Left lung (tissue), 10 donors: ENCODE data around the gene DEGS2. TPM values are rescaled to one million over a fixed set of nuclear protein-coding genes. Genes with fewer than 3 reads are reported as not detected.

ENCODE experiments used
- ATAC-seq: fragments of 200-7000 bp; cut with Tn5 transposase; one replicate; pipeline ENCODE4 v1.9.1; 2020; ENCODE audit warnings: moderate library complexity
- DNase-seq, 4 donors: peaks; one replicate each; pipeline ENCODE4 v3.0.0-alpha.2; 2013 to 2020
- H3K27ac ChIP-seq, 2 donors: fragments of 200-600 bp; sonication (generic) in 1 of 2; one replicate each; pipeline versions ENCODE4 v1.5.0 to v1.8.0; 2020 to 2021
- H3K27me3 ChIP-seq, 2 donors: fragments of 200-600 bp; sonication (generic) in 1 of 2; one replicate each; pipeline versions ENCODE4 v1.5.0 to v1.8.0; 2020 to 2021
- H3K36me3 ChIP-seq, 2 donors: fragments of 200-600 bp; sonication (generic) in 1 of 2; one replicate each; pipeline versions ENCODE4 v1.5.0 to v1.8.0; 2020 to 2021
- H3K4me1 ChIP-seq, 2 donors: fragments of 200-600 bp; one replicate each; pipeline ENCODE4 v1.8.0; 2021
- H3K4me3 ChIP-seq, 2 donors: fragments of 200-600 bp; sonication (generic) in 1 of 2; one replicate each; pipeline versions ENCODE4 v1.5.0 to v1.8.0; 2020 to 2021; ENCODE audit warnings: mild to moderate bottlenecking in 1 of 2
- H3K9me3 ChIP-seq, 2 donors: fragments of 200-600 bp; sonication (generic) in 1 of 2; one replicate each; pipeline versions ENCODE4 v1.5.0 to v1.8.0; 2020 to 2021
- CTCF ChIP-seq, 2 donors: fragments of 200-600 bp; sonication (generic) in 1 of 2; IDR thresholded peaks; one replicate each; pipeline versions ENCODE4 v1.5.0 to v1.8.0; 2021; ENCODE audit warnings: antibody characterized with exemption in 2 of 2
- intact Hi-C, 2 donors: fragments of 100-400 bp; cut with DNase I; formaldehyde crosslinking; loops; one replicate each; pipeline versions ENCODE4 v1.11.2 to v1.14.2; 2022
- polyA plus RNA-seq, 6 donors: library from polyadenylated mRNA; unstranded; fragments of 120-200 nt; gene quantifications; one replicate each; pipeline ENCODE4 v1.2.1, GENCODE V29; 2013; ENCODE audit not compliant: insufficient read length in 6 of 6
- total RNA-seq, 2 donors: library from RNA; stranded (reverse); fragmentation: NEBNext Ultra II Directional; extraction: Animal tissue kit (Norgen Biotek cat#: 25700); gene quantifications; one replicate each; pipeline ENCODE4 v1.2.1, GENCODE V29; 2021
- donor health status: DM: no; HTN: yes; CAD: no.
- donor health status: DM: no; HTN: no; CAD: no.

The DEGS2 gene
- total and polyA plus RNA-seq, 8 donors: 2.0 to 8.3 (median 5.6) TPM

DNA sequence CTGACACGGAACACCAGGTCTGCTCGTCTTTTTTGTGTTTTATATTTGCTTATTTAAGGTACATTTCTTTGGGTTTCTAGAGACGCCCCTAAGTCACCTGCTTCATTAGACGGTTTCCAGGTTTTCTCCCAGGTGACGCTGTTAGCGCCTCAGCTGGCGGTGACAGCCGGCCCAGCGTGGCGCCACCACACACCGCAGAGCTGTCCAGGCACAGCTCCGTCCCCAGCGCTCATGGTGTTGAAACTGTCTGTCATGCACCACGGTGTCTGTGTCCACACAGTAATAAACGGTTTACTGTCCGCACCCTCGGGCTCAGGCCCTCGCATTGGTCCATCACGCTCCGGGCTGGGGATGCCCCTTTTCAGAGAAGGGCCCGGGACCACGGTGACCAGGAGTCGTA is 15.5 kb downstream of the DEGS2 start:
- TF ChIP-seq CTCF (IDR thresholded peaks at IDR 0.05): no peak
- ATAC-seq (no peak), DNase-seq (no peak)
- no peak overlapping the region for H3K4me3 ChIP-seq
- intact Hi-C loops: no loop called here
- peaks cover 0 to 62% of the 10 kb centered on the region in 2 donors for H3K4me1 ChIP-seq
- H3K36me3 ChIP-seq: peaks cover 0 to 19% of the 10 kb centered on the region in 2 donors
- no peak overlapping the region for H3K27ac ChIP-seq
- H3K27me3 ChIP-seq: no peaks in the 10 kb centered on the region
- no peaks in the 10 kb centered on the region for H3K9me3 ChIP-seq

DNA sequence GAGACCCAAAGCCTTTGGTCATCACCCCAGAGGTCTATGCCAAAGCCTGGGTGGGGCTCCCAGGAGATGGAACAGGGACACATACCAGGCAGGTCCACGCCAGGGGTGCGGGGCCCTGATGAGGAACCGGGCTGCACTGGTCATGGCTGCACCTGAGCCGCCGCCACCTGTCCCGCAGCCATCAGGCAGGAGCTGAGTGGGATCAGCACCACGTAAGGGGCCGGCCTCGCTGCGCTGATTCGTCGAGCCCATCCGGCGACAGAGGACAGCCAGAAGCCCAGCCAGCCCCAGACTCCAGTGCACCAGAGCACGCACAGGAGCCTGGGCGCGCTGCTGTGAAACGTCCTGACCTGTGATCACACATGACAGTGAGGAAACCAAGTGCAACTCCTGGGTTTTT is 15.9 kb downstream of the DEGS2 start:
- Histone ChIP-seq H3K9me3 (no peaks in the 10 kb centered on the region), H3K27me3 (no peaks in the 10 kb centered on the region), H3K27ac (peak overlapping the region in 1 of 2 donors; percentile 80), H3K4me3 (no peak overlapping the region), H3K4me1 (peaks cover 0 to 62% of the 10 kb centered on the region in 2 donors), H3K36me3 (peaks cover 0 to 19% of the 10 kb centered on the region in 2 donors)
- ATAC-seq: no peak
- intact Hi-C loops: no loop called here
- no peak for TF ChIP-seq CTCF (IDR thresholded peaks at IDR 0.05)
- no peak for DNase-seq

- no peak overlapping the region for H3K4me3 ChIP-seq
- H3K4me1 ChIP-seq: peaks cover 0 to 57% of the 10 kb centered on the region in 2 donors
- TF ChIP-seq CTCF (IDR thresholded peaks at IDR 0.05): no peak
- intact Hi-C loops: no loop called here
- DNase-seq (peak in 3 of 4 donors; percentile 46 to 82 (median 47)), ATAC-seq (peak; percentile 11)
- H3K36me3 ChIP-seq: peaks cover 0 to 28% of the 10 kb centered on the region in 2 donors
- peak overlapping the region; percentile 79 to 80 for H3K27ac ChIP-seq
- H3K27me3 ChIP-seq: no peaks in the 10 kb centered on the region
- no peaks in the 10 kb centered on the region for H3K9me3 ChIP-seq
These were observed 17.1 kb downstream of the DEGS2 start for GRCh38 chr14:100142073-100143040.

- no peak for DNase-seq
- Histone ChIP-seq H3K9me3 (no peaks in the 10 kb centered on the region), H3K27ac (peak overlapping the region; percentile 17 to 80), H3K27me3 (no peaks in the 10 kb centered on the region), H3K4me1 (peaks cover 0 to 44% of the 10 kb centered on the region in 2 donors), H3K36me3 (peaks cover 0 to 40% of the 10 kb centered on the region in 2 donors), H3K4me3 (no peak overlapping the region)
- intact Hi-C loops: no loop called here
- peak; percentile 4 for ATAC-seq
- TF ChIP-seq CTCF (IDR thresholded peaks at IDR 0.05): no peak
These were observed 18.3 kb downstream of the DEGS2 start for GRCh38 chr14:100141098-100141497.

GRCh38 chr14:100140452-100141078 is 18.9 kb downstream of the DEGS2 start:
- TF ChIP-seq CTCF (IDR thresholded peaks at IDR 0.05): peak; percentile 23 to 34
- no peak overlapping the region for H3K4me3 ChIP-seq
- no peaks in the 10 kb centered on the region for H3K9me3 ChIP-seq
- intact Hi-C loops: no loop called here
- peaks cover 0 to 43% of the 10 kb centered on the region in 2 donors for H3K4me1 ChIP-seq
- ATAC-seq (peak; percentile 69), DNase-seq (peak in 3 of 4 donors; percentile 36 to 79 (median 78))
- peaks cover 0 to 46% of the 10 kb centered on the region in 2 donors for H3K36me3 ChIP-seq
- no peaks in the 10 kb centered on the region for H3K27me3 ChIP-seq
- peak overlapping the region; percentile 17 to 80 for H3K27ac ChIP-seq
